Muscle layer of colon (tissue), 2 donors: ENCODE results near the gene C13orf46.
"Not testable (repeated sequence)": the region's sequence is repeated elsewhere in the genome, so short reads cannot be mapped to it uniquely, and the experiment has no call there.

ENCODE experiments used
- H3K27ac ChIP-seq: one replicate; pipeline ENCODE4 v1.7.0; 2013; ENCODE audit warnings: low read depth, mild to moderate bottlenecking, low read length, moderate library complexity
- H3K27me3 ChIP-seq, 2 donors: one replicate each; pipeline ENCODE4 v1.7.0; 2013; ENCODE audit warnings: low read length in 2 of 2, mild to moderate bottlenecking in 2 of 2; ENCODE audit not compliant: insufficient read depth in 2 of 2, control insufficient read depth in 1 of 2
- H3K36me3 ChIP-seq: one replicate; pipeline ENCODE4 v1.7.0; 2013; ENCODE audit warnings: mild to moderate bottlenecking, low read length; ENCODE audit not compliant: insufficient read depth
- H3K4me1 ChIP-seq: one replicate; pipeline ENCODE4 v1.7.0; 2013; ENCODE audit warnings: mild to moderate bottlenecking, low read length; ENCODE audit not compliant: insufficient read depth
- H3K4me3 ChIP-seq, 2 donors: one replicate each; pipeline ENCODE4 v1.7.0; 2013; ENCODE audit warnings: low read length in 2 of 2, low read depth in 1 of 2, mild to moderate bottlenecking in 1 of 2, moderate library complexity in 1 of 2
- H3K9ac ChIP-seq: one replicate; pipeline ENCODE4 v1.7.0; 2013; ENCODE audit warnings: low read length
- H3K9me3 ChIP-seq: one replicate; pipeline ENCODE4 v1.7.0; 2013; ENCODE audit warnings: mild to moderate bottlenecking, low read length
- donor health status: abdominal sarcoma.
- donor health status: Adenocarcinoma of cecum.

C13orf46 gene

GRCh38 chr13:113973218-113974164 is at the start of gene C13orf46:
Gene C13orf46 (minus strand): TSS chr13:113974076. CDS start chr13:113973997, 79 bp downstream.
- H3K27ac ChIP-seq: no peak within 1 kb of the TSS
- H3K27me3 ChIP-seq: no peaks in the 10 kb centered on the region
- no peaks in the 10 kb centered on the region for H3K9me3 ChIP-seq
- H3K4me1 ChIP-seq: peaks cover 18% of the 10 kb centered on the region
- H3K9ac ChIP-seq: no peak within 1 kb of the TSS
- peaks cover 7% of the 10 kb centered on the region for H3K36me3 ChIP-seq
- no peak within 1 kb of the TSS for H3K4me3 ChIP-seq

GRCh38 chr13:114022876-114023275 is 49.0 kb upstream of the C13orf46 start:
- Histone ChIP-seq H3K4me1 (peaks cover 24% of the 10 kb centered on the region), H3K27me3 (no peaks in the 10 kb centered on the region), H3K4me3 (no peak overlapping the region), H3K9ac (no peak overlapping the region), H3K36me3 (peaks cover 31% of the 10 kb centered on the region), H3K27ac (no peak overlapping the region), H3K9me3 (no peaks in the 10 kb centered on the region)

DNA sequence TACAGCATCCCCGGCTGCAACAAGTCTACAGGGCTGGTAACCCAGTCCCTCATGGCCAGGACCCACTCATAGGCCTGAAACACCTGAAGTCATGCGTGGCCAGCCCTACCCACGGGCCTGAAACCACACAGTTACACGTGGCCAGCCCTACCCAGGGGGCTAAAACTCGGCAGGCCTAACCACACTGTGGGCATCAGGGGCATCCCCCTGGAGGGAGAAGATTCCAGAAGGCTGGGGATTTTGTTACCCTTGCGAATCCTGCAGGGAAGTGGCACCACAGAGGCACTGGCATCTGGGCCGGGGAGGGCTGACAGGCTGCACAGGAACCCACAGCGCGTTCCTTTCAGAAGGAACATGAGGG is 48.4 kb upstream of the C13orf46 start:
- peaks cover 34% of the 10 kb centered on the region for H3K36me3 ChIP-seq
- no peak overlapping the region for H3K27ac ChIP-seq
- H3K9me3 ChIP-seq: no peaks in the 10 kb centered on the region
- H3K4me1 ChIP-seq: peaks cover 19% of the 10 kb centered on the region
- H3K9ac ChIP-seq: no peak overlapping the region
- no peaks in the 10 kb centered on the region for H3K27me3 ChIP-seq
- no peak overlapping the region for H3K4me3 ChIP-seq

DNA sequence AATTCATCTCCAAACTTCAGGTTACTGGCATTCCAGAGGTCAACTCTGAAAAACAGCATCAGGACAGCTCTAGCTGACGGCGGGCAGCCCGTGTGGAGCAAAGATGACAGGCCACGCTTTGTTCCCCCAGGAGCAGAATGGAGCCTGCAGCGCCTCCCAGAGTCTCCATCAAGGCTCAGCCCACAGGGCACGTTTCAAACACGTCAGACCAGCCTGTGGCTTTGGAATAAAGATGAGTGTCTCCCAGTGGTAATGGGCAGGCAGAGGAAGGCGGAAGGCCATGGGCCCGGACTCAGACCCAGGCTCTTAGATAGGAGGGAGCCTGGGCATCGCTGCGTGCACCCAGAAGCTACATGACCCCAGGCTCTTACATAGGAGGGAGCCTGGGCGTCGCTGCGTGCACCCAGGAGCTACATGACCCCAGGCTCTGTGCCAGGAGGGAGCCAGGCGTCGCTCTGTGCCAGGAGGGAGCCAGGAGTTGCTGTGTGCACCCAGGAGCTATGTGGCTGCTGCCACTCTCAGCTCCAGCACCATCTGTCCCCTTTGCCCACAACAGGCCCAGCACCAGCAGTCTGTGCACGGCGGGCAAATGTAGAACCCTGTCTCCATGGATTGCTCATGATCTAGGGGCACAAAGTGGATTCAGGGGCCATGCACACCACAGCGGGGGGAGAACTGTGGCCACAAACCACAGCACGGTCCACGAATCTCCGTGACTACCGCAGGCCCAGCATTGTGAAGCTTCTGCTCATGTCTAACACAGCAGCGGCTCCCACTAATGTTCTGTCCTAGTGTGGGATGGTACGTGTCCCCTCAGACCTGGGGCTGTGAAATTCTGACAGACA is 47.8 kb upstream of the C13orf46 start:
- no peak overlapping the region for H3K27ac ChIP-seq
- no peaks in the 10 kb centered on the region for H3K9me3 ChIP-seq
- no peak overlapping the region for H3K4me3 ChIP-seq
- H3K36me3 ChIP-seq: peaks cover 40% of the 10 kb centered on the region
- no peak overlapping the region for H3K9ac ChIP-seq
- no peaks in the 10 kb centered on the region for H3K27me3 ChIP-seq
- H3K4me1 ChIP-seq: peaks cover 13% of the 10 kb centered on the region

- no peak overlapping the region for H3K27ac ChIP-seq
- no peak overlapping the region for H3K9ac ChIP-seq
- H3K4me1 ChIP-seq: peaks cover 5% of the 10 kb centered on the region
- no peaks in the 10 kb centered on the region for H3K9me3 ChIP-seq
- H3K27me3 ChIP-seq: no peaks in the 10 kb centered on the region
- H3K36me3 ChIP-seq: peaks cover 47% of the 10 kb centered on the region
- H3K4me3 ChIP-seq: no peak overlapping the region
These were observed 47.0 kb upstream of the C13orf46 start for GRCh38 chr13:114020750-114021463.

DNA sequence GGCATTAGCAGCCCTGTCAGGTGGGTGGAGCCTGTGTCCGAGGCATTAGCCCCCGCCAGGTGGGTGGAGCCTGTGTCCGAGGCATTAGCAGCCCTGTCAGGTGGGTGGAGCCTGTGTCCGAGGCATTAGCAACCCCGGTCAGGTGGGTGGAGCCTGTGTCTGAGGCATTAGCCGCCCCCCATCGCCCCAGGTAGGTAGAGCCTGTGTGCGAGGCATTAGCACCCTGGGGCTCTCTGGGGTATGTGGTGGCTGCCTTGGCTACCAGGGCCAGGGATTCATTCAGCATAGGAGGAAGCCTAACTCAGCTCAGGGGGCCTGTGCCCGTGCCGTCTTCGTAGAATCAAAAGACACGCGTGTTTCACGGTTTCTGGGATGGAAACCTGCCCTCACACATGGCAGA is 46.3 kb upstream of the C13orf46 start:
- not testable (repeated sequence) for H3K27ac ChIP-seq, H3K9me3 ChIP-seq, H3K4me1 ChIP-seq, H3K27me3 ChIP-seq, H3K9ac ChIP-seq, H3K4me3 ChIP-seq
- peaks cover 54% of the 10 kb centered on the region for H3K36me3 ChIP-seq

- Histone ChIP-seq H3K9ac (no peak overlapping the region), H3K36me3 (peaks cover 54% of the 10 kb centered on the region), H3K27me3 (no peaks in the 10 kb centered on the region), H3K27ac (no peak overlapping the region), H3K9me3 (no peaks in the 10 kb centered on the region), H3K4me1 (no peaks in the 10 kb centered on the region), H3K4me3 (no peak overlapping the region)
These were observed 45.5 kb upstream of the C13orf46 start for GRCh38 chr13:114019367-114019766.

GRCh38 chr13:114018461-114019055 is 44.7 kb upstream of the C13orf46 start:
- Histone ChIP-seq H3K27me3 (no peaks in the 10 kb centered on the region), H3K9ac (no peak overlapping the region), H3K4me1 (no peaks in the 10 kb centered on the region), H3K4me3 (no peak overlapping the region), H3K9me3 (no peaks in the 10 kb centered on the region), H3K36me3 (peaks cover 50% of the 10 kb centered on the region), H3K27ac (no peak overlapping the region)

DNA sequence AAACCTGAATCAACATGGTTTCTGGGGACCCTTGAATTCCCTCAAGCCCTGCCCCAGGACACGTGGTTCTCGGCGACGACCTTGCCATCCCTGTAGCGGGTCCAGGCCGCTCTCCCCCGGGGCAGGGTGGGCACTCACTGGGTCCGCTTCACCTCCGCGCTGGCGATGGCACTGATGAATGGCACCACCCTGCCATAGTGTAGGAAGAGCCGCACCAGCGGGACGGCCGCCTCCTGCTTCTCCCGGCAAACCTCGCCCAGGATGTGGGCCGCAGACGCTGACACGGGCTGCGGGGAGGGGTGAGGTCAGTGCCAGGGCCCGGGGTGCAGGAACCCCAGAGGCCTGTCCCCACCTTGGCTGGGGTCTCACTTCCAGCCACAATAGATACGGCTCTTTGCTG is 44.1 kb upstream of the C13orf46 start:
- no peaks in the 10 kb centered on the region for H3K27me3 ChIP-seq
- no peak overlapping the region for H3K9ac ChIP-seq
- H3K36me3 ChIP-seq: peaks cover 50% of the 10 kb centered on the region
- no peaks in the 10 kb centered on the region for H3K9me3 ChIP-seq
- no peak overlapping the region for H3K4me3 ChIP-seq
- no peak overlapping the region for H3K27ac ChIP-seq
- no peaks in the 10 kb centered on the region for H3K4me1 ChIP-seq

DNA sequence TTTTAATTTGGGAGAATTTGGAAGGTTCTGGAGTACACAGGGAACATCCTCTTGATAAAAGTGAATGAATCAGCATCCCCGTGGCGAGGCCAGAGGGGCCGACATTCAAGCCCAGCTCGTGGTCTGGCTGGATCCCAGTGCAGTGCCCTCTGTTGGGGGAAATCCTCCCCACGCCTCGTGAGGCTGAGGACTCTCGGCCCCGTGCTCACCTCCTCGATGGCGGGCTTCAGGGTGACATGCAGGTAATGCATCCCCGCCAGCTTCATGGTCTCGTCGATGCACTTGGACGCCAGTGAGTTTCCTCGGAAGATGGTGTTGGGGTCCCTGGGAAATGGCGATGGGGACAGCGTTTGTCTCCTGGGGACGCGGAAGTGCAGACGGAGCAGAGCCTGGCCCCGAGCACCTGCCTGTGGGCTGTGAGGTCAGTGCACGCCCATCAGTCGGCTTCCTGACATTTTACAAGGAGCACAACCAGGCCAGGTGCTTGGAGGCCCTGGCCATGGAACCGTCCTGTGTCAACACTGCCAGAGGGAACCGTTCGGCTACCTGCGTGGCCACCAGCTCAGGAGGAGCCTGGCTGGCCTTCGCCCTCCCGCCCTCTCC is 43.3 kb upstream of the C13orf46 start:
- H3K4me1 ChIP-seq: no peaks in the 10 kb centered on the region
- H3K27ac ChIP-seq: no peak overlapping the region
- no peaks in the 10 kb centered on the region for H3K9me3 ChIP-seq
- peaks cover 48% of the 10 kb centered on the region for H3K36me3 ChIP-seq
- H3K4me3 ChIP-seq: no peak overlapping the region
- no peaks in the 10 kb centered on the region for H3K27me3 ChIP-seq
- no peak overlapping the region for H3K9ac ChIP-seq
